Gastroesophageal sphincter (tissue), 2 donors: ENCODE measurements around the gene LGALS9.
"Not testable (repeated sequence)": the region's sequence is repeated elsewhere in the genome, so short reads cannot be mapped to it uniquely, and the experiment has no call there.

Source experiments
- POLR2A ChIP-seq, 2 donors: fragments of 450-650 bp; IDR thresholded peaks; one replicate each; pipeline ENCODE4 v1.6.1; 2017; ENCODE audit warnings: antibody characterized with exemption in 2 of 2, mild to moderate bottlenecking in 2 of 2, moderate library complexity in 1 of 2
- POLR2AphosphoS5 ChIP-seq: sonication (generic); formaldehyde crosslinking; IDR thresholded peaks from one replicate; pipeline ENCODE4 v1.6.1; 2017; ENCODE audit warnings: antibody characterized with exemption

DNA sequence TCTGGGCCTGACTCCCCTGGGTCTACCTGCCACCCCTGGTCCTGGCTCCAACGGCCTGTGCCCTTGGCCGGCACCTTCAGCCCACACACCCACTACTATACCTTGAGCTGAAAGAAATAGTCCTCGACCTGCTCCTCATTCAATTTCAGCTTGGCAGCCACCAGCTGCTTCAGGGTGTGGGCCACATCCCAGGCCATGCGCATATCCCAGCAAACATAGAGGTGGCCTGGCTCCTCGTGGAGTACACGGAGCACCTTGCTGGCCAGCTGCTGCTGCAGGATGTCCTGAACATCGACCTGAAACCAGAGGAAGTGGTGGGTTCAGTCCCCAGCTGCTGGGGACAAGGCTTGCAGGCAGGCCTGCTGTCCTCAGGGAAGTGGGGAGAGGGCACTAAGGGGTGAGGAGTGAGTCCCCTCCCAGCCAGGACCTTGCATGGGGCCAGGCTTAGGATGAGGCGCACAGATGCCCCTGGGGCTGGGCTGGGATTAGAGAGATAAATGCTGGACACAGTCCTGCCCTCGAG is 22.5 kb downstream of the LGALS9 start:
- not testable (repeated sequence) for TF ChIP-seq POLR2A (IDR thresholded peaks at IDR 0.05); POLR2AphosphoS5
